ENCODE data around the gene GMDS.

DNA sequence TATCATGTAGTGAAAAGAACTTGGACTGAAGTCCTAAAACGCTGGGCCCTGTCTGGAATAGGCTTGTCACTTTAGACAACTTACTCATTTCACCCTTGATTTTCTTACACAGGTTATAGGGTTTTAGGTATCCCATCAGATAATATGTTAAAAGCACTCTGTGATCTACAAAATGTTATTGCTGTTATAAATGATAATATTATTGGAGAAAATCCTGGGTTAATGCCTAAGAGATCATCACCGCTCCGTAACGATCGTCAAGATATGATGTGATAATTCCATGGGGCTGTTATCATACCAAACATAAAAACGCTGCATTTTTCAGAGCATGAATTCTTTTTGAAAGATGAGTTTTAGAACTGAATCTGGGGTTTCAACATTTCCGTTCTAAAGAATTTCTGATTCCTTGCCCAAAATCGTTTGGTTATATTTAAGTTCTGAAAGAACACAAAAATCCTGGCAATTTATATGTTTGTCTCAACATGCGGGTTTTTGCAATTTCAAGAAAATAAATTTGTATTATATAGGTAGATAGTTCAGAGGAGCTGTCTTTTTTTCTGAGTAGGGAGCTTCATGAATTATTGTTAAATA lies 480.9 kb downstream of the GMDS start:
- TF ChIP-seq, protein P1, sequence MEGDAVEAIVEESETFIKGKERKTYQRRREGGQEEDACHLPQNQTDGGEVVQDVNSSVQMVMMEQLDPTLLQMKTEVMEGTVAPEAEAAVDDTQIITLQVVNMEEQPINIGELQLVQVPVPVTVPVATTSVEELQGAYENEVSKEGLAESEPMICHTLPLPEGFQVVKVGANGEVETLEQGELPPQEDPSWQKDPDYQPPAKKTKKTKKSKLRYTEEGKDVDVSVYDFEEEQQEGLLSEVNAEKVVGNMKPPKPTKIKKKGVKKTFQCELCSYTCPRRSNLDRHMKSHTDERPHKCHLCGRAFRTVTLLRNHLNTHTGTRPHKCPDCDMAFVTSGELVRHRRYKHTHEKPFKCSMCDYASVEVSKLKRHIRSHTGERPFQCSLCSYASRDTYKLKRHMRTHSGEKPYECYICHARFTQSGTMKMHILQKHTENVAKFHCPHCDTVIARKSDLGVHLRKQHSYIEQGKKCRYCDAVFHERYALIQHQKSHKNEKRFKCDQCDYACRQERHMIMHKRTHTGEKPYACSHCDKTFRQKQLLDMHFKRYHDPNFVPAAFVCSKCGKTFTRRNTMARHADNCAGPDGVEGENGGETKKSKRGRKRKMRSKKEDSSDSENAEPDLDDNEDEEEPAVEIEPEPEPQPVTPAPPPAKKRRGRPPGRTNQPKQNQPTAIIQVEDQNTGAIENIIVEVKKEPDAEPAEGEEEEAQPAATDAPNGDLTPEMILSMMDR (IDR thresholded peaks at IDR 0.05) = no peak
- no peak for TF ChIP-seq EZH2 (IDR thresholded peaks at IDR 0.05; ENCODE audit: borderline replicate concordance, insufficient read depth, low read depth, low read length, poor library complexity, severe bottlenecking)
